Hematopoietic multipotent progenitor cell treated with erythropoietin and hydrocortisone succinate and interleukin-3 and kit ligand, for 6 days (in vitro differentiated cells): ENCODE measurements around the gene GPR17.

Experiments
- DNase-seq: peaks from one replicate; pipeline ENCODE4 v3.0.0-alpha.2; 2015

The GPR17 gene

GRCh38 chr2:127614731-127615130 lies 31.2 kb upstream of the GPR17 start:
- DNase-seq = no peak

GRCh38 chr2:127615511-127616166 lies 30.3 kb upstream of the GPR17 start:
- peak; percentile 25 for DNase-seq

- DNase-seq = no peak
These were observed 27.3 kb upstream of the GPR17 start for GRCh38 chr2:127618551-127619202.

GRCh38 chr2:127619203-127619590 lies 26.8 kb upstream of the GPR17 start:
- no peak for DNase-seq

- no peak for DNase-seq
These were observed 25.9 kb upstream of the GPR17 start for GRCh38 chr2:127619877-127620705.

- DNase-seq = no peak
These were observed 25.1 kb upstream of the GPR17 start for GRCh38 chr2:127620866-127621265.

GRCh38 chr2:127621981-127622431 lies 23.9 kb upstream of the GPR17 start:
- no peak for DNase-seq

- no peak for DNase-seq
These were observed 23.2 kb upstream of the GPR17 start for GRCh38 chr2:127622561-127623387.

GRCh38 chr2:127623388-127624319 lies 22.3 kb upstream of the GPR17 start:
- no peak for DNase-seq

GRCh38 chr2:127624320-127624755 lies 21.6 kb upstream of the GPR17 start:
- DNase-seq = no peak

GRCh38 chr2:127624756-127625571 lies 21.0 kb upstream of the GPR17 start:
- DNase-seq = no peak

GRCh38 chr2:127625572-127625951 lies 20.4 kb upstream of the GPR17 start:
- no peak for DNase-seq

- DNase-seq = no peak
These were observed 19.8 kb upstream of the GPR17 start for GRCh38 chr2:127626175-127626574.

GRCh38 chr2:127626917-127627739 lies 18.8 kb upstream of the GPR17 start:
- DNase-seq = no peak

GRCh38 chr2:127627740-127628571 lies 18.0 kb upstream of the GPR17 start:
- DNase-seq = no peak

- no peak for DNase-seq
These were observed 17.0 kb upstream of the GPR17 start for GRCh38 chr2:127628767-127629614.

- DNase-seq = no peak
These were observed 16.3 kb upstream of the GPR17 start for GRCh38 chr2:127629637-127630036.
